ENCODE measurements around the gene HAO2. TPM values are rescaled to one million over a fixed set of nuclear protein-coding genes. Genes with fewer than 3 reads are reported as not detected.

Gene HAO2
- total RNA-seq, 1 experiment from 2014 or later, result not detected

DNA sequence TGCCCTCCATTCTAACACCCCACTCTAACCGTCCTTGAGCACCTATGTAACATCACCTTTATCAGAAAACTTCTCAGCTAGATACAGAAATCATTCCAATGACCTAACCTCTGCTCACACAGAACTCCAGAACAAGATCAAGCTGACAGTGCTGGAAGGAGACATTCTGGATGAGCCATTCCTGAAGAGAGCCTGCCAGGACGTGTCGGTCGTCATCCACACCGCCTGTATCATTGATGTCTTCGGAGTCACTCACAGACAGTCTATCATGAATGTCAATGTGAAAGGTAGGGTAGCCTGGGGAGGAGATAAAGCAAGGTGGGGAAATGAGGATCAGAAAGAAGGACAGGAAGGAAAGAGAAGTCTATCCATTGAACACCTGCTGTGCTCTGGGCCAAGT lies 74.2 kb downstream of the HAO2 start:
- POLR2A ChIA-PET (ENCODE audit: low non-redundant PET), result no interaction called here
- H3K27me3 ChIP-seq (replicated peaks; ENCODE audit: insufficient read depth, low read depth, low read length, poor library complexity), result peaks cover 4% of the 10 kb centered on the region
- H3K4me3 ChIP-seq (ENCODE audit: low read depth, low read length, poor library complexity, severe bottlenecking), result no peak overlapping the region
- TF ChIP-seq, protein P1, sequence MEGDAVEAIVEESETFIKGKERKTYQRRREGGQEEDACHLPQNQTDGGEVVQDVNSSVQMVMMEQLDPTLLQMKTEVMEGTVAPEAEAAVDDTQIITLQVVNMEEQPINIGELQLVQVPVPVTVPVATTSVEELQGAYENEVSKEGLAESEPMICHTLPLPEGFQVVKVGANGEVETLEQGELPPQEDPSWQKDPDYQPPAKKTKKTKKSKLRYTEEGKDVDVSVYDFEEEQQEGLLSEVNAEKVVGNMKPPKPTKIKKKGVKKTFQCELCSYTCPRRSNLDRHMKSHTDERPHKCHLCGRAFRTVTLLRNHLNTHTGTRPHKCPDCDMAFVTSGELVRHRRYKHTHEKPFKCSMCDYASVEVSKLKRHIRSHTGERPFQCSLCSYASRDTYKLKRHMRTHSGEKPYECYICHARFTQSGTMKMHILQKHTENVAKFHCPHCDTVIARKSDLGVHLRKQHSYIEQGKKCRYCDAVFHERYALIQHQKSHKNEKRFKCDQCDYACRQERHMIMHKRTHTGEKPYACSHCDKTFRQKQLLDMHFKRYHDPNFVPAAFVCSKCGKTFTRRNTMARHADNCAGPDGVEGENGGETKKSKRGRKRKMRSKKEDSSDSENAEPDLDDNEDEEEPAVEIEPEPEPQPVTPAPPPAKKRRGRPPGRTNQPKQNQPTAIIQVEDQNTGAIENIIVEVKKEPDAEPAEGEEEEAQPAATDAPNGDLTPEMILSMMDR (conservative IDR thresholded peaks at IDR 0.05; ENCODE audit: low read depth, low read length), result no peak
- TF ChIP-seq EZH2 (IDR thresholded peaks at IDR 0.05; ENCODE audit: borderline replicate concordance, low read depth, low read length, poor library complexity, severe bottlenecking), result no peak
- H3K27ac ChIP-seq (ENCODE audit: low read depth, low read length, poor library complexity, severe bottlenecking), result no peak overlapping the region
- no TSS peak for BruUV-seq (replicated peaks)
- intact Hi-C loops (cut with micrococcal nuclease; ENCODE audit: unreplicated experiment), result no loop called here
- H3K36me3 ChIP-seq (ENCODE audit: insufficient read depth, low read length, poor library complexity, severe bottlenecking), result no peaks in the 10 kb centered on the region
- H3K9me3 ChIP-seq (ENCODE audit: low read depth, low read length, poor library complexity, severe bottlenecking), result no peaks in the 10 kb centered on the region
- no peaks in the 10 kb centered on the region for H3K4me1 ChIP-seq (ENCODE audit: insufficient read depth, low read length, poor library complexity, severe bottlenecking)
- CTCF ChIA-PET, result no interaction called here
- DNase-seq (ENCODE audit: low spot score), result no peak

Other genes starting within 250 kb of the HAO2 start
- 13.0 and 13.3 TPM in 2 replicates for gene WARS2, start 228.1 kb upstream of the HAO2 start, total RNA-seq (2021)
- gene HSD3B2, start 46.4 kb downstream of the HAO2 start, total RNA-seq (2021), result not detected in 2 replicates
- not detected in 2 replicates for gene HSD3B1, start 138.4 kb downstream of the HAO2 start, total RNA-seq (2021)